Retina (tissue), 1 donor: ENCODE results near the gene RAP1GAP2.

Experiments used
- DNase-seq: peaks from one replicate; pipeline ENCODE4 v3.0.0-alpha.2; 2016

RAP1GAP2 gene

DNA sequence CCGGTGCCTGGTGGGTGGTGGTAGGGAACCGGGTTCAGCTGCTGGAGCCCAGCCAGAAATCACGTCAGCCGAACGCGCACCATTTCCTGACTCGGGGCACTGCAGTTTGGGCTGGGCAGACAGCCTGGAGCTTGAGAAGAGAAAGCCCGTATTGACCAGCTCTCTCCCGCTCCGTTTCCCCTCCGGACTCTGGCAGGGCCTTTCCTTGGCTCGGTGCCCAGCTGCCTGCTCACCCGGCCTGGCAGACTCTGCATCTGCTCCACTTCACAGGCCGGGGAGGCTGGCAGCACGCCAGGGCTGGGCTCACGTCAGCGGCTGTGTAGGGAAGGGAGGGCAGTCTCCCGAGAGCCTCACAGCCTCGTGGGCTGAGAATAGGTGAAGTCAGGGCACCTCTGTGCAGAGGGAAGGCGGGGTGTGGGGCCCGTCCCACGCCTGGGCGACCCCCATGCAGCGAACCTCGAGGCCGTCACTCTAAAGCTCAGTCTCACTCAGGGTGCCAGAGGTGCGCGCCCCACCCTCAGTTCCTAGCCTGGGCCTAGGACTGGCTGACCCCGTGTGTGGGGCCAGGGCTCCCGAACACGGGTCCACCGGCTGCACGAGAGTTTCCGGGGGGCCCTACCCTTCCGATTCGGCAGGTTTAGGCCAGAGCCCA, 208.0 kb downstream of the RAP1GAP2 start:
- peak; percentile 86 for DNase-seq

DNA sequence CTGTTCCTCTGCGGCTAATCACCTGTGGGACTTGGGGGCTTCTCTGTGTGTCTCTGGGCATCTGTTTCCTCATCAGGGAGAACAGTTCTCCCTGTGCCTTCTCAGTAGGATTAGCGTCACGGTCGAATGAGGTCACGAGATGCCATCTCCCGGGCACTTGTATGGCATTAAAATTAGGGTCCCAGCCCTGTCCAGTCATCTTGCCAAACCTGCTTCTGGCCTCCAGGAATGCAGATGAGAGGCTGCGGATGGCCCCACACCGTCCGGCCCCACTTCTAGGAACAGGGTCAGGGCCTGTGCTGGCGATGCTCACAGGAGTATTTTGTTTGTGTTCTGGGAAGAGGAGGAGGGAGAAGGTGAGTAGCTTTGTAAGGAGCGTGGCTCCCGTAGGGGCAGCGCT, 208.7 kb downstream of the RAP1GAP2 start:
- DNase-seq: peak; percentile 23

DNA sequence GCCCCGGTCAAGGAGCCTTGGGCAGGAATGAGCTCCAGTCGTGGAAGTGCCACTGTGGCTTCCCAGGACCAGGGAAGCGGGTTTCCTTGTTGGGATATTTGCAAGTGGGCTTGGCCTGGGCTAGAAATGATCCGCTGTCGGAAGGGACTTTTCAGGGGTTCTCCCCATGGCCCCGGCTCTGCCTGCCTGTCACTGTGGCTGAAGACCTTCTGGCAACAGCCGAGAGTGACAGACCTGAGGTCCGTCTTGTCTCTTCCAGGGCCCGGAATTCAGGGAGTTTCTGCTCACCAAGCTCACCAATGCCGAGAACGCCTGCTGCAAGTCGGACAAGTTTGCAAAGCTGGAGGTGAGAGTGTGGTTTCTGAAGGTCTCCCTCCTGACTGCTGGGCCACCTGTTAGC, 209.5 kb downstream of the RAP1GAP2 start:
- no peak for DNase-seq

DNA sequence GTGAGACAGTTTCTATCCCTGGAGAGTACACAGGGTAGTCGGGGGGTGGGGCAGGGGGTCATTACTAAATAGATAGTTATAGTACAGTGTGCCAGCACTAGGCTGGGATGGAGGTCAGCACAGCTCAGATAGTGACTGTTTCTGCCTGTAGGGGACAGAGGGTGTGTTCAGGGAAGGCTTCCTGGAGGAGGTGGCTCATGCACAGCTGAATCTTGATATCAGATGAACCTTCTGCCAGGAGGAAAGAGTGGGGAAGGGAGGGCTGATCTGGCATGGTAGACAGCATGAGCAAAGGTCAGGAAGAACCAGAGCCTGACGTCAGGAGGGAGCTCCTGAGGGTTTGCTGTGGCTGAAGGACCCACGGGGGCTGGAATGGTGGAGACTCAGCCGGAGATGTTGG, 210.6 kb downstream of the RAP1GAP2 start:
- no peak for DNase-seq

DNA sequence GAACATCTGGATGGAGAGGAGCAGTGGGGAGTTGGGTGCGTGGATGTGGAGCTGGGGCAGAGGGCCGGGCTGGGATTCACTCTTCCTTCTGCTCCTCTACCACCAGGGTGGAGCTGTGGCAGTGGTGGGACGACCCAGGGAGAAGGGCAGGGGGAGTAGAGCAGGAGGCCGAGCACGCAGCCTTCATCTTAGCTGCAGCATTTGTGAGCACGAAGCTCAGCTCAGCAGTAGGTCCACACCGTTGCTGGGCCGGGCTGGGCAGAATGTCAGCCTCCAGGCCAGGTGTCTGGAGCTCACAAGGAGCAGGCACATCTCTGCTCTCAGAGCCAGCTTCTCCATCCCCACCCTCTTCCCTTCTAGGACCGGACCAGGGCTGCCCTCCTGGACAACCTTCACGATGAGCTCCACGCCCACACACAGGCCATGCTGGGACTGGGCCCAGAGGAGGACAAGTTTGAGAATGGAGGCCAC, 211.4 kb downstream of the RAP1GAP2 start:
- DNase-seq: no peak

DNA sequence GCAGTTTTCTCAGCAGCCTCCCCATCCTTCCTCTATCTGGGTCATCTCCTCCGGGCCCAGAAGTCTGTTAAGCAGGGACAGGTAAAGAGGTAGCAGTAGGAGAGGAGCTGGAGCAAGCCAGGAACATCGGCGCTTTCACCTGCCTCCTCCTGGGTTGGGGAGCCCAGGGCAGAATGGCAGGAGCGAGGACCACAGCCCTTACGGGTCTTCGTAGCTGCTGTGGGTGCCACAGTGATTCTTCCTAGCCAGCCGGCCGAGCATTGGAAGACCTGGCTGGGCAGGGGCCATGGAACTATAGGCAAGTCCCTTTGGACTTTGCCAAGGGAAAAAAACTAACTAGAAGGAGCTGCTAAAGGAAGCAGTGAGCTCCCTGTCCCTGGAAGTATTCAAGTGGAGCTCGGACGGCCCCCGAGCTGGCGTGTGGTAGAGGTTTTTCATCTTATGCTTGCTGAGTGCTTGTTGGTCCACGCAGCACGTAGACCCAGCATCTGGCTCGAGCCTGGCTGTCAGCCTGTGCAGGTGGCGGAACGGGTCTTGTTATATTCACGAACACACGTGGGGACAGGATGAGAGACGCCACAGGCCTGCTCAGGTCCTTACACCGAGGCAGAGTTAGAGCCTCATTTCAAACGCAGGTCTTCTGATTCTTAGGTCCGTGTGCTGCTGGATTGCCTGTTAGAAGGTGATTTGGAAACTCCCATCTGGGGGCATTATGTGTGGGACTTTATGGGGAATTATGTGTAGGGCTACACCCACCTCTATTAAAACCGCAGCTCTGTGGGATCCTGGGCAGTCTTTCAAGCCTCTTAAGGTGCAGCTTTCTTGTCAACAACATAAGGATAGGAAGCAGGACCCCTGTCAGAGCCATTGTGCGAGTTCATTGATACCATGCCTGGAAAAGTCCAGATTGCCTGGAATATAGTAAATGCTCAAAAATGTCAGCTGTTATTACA, 212.4 kb downstream of the RAP1GAP2 start:
- DNase-seq: no peak

DNA sequence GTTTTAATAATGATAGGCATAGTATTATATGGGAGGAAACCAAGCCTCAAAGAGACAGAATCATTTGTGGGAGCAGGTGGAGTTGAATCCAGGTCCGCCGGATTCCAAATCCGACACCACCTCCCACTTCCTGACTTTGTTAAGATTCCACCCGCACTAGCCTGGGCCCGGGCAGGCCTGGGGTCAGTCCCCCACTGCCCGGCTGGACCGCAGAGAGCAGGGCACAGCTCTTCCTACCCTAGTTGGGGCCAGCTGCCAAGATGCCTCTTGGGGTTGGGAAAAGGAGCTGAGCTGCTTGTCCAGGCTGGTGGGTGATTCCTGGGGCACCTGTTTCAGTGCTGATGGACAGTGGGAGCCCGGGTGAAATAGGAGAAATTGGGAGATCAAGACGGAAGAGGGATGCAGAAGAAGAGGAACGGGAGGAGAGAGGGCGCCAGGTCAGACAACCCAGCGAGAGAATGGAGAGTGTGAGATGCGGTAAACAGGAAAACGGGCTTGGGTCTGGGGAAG, 213.2 kb downstream of the RAP1GAP2 start:
- DNase-seq: no peak

DNA sequence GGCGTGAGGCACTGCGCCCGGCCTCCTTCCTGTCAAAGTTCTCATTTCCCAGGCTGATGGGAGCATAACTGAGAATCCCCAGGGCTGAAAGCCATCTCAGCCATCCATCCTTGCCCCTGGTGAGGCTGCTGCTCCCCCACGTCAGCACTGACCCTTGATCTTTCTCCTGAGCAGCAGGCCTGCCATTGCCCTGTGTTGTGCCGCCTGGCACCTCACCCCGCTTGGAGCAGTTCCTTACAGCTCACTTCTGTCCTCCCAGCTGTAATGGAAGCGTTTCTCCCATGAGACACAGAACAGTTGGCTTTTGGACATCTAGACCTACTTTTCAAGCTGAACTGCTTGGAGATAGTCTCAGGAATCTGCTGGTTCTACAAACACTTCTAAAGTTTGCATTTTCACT, 215.7 kb downstream of the RAP1GAP2 start:
- no peak for DNase-seq

DNA sequence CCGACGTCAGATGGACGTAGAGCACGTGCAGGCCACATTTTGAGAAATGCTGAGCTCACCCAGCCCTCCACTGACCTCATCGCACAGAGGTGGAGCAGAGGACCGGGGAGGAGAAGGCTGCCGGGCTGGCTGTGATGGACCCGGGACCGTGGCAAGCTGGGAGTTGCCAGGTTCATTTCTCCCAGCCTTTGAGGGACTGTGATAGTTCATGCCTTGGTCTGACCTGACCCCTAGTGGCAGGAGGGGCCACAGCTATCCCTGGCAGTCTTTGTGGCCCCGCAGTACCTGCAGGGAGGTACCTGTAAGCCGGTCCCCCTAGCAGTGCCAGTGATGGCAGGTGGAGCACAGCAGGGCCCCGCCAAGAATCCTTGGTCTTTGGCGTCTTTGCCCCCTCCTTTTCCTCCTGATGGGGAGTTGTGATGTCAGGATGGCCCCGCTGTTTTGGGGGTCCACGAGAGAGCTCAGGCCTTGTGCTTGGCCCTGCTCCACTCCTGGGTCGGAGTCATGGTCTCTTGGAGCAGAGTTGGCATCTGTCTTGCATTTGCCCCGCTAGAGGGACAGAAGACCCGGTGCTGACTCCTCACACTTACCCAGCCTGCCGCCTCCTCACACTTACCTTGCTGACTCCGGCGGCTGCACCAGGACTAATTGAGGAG, 216.8 kb downstream of the RAP1GAP2 start:
- DNase-seq: peak; percentile 77

DNA sequence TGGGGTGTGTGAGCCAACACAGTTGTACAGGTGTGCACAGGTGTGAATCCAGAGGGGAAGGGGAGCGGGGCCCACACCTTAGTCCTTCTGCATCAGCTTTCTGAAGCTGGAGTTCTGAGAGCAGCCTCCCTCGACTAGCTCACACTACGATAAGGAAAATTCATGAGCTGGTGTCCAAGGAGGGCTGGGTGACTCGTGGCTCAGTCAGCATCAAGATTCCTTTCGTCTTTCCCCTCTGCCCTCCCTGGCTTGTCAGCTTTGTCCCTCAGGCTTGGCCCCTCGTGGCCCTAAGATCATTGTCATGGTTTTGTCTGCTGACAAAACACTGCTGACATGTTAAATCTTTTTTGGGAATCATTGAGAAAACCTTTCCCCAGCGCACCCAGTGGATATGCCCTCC, 219.7 kb downstream of the RAP1GAP2 start:
- no peak for DNase-seq

DNA sequence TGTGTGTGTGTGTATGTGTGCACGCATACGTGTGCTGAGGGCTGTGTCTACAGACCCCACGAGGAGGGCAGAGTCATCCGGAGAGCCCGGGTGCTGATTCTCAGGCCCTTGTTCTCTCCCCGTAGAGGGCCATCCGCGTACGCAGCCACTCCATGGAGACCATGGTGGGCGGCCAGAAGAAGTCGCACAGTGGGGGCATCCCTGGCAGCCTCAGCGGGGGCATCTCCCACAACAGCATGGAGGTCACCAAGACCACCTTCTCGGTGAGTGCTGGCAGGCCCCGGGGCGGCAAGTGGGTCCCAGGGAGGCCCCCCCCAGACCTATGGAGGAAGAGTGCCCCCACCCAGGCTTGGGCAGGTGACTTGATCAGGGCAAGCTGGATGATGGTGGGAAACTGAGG, 221.7 kb downstream of the RAP1GAP2 start:
- DNase-seq: no peak

DNA sequence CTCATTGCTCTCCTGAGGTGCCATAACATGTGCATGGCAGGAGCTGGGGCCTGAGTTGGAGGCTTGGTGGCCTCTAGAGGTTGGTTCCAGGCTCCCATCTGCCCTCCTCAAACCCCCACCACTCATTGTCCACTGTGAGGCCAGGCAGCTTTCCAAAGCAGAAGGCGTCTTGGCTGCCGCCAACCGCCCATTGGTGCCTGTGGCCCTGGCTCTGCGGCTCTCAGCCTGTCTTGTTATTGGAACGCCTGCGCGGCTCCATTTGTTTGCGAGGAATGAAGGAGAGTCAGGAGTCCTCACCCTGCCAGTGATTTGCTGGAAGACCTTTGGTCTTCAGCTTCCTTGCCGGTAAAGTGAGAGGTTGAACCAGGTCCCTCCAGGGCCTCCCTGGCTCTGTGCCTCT, 223.5 kb downstream of the RAP1GAP2 start:
- no peak for DNase-seq

DNA sequence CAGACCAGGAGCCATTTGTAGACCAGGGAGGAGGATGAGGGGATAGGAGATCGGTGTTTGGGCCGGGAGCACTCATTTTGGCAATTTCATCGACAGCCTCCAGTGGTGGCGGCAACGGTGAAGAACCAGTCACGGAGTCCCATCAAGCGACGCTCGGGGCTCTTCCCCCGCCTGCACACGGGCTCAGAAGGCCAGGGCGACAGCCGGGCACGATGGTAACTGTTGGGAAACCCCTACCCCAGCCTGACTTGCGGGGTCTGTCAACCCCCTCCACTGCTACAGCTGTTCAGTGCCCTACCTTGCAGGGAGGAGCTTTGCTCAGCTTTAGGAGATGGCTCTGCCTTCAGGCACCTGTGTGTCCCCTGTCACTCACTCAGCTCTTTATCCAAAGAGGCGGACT, 224.1 kb downstream of the RAP1GAP2 start:
- DNase-seq: no peak

DNA sequence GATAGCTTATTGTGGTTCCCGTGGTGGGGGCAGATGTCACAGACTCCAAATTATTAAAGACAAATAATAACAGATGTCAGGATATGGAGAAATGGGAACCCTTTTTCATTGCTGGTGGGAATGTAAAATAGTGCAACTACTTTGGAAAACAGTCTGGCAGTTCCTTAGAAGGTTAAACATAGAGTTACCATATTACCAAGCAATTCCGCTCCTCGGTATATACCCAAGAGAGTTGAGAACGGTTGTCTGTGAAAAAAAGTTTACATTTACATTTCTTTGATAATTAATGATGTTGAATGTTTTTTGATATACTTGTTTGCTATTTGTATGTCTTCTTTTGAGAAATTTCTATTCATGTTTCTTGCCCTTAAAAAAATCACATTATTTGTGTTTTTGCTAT, 226.0 kb downstream of the RAP1GAP2 start:
- no peak for DNase-seq

DNA sequence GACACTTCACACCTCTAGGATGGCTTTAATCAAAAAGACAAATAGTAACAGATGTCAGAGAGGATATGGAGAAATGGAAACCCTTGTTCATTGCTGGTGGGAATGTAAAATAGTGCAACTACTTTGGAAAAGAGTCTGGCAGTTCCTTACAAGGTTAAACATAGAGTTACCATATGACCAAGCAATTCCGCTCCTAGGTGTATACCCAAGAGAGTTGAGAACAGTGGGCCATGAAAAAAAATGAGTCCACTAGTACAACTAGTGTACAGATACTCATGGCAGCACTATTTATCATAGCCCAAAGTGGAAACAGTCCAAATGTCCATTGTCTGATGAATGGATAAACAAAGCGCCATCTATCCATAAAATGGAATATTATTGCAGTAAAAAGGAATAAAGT, 228.1 kb downstream of the RAP1GAP2 start:
- no peak for DNase-seq

DNA sequence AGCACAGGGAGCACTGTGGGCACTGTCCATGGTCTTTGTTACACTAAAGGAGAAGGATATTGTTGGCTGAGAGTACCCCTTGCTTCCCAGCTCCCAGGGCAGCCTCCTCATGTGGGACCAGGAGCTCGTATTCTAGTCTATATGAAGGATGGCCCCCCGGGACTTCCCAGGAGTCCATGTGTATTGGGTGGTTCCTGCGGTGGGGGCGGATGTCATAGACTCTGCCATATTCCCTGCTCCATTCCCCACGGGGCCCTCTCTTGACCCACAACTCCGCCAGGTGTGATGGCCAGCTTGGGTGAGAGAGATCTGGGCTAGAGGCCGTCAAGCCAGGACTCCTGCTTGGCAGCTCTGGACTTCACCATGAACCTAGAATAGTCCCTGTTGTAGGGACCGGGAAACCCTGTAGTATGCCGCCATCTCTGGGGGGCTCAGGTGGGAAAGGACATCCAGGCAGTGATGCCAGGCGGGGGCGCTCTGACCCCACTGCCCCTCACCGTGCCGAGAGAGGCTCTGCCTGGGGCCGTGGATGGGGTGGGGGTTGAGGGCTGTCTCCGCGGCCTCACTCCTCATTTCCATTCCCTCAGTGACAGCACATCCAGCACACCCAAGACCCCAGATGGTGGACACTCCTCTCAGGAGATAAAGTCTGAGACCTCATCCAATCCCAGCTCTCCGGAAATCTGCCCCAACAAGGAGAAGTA, 229.3 kb downstream of the RAP1GAP2 start:
- no peak for DNase-seq

DNA sequence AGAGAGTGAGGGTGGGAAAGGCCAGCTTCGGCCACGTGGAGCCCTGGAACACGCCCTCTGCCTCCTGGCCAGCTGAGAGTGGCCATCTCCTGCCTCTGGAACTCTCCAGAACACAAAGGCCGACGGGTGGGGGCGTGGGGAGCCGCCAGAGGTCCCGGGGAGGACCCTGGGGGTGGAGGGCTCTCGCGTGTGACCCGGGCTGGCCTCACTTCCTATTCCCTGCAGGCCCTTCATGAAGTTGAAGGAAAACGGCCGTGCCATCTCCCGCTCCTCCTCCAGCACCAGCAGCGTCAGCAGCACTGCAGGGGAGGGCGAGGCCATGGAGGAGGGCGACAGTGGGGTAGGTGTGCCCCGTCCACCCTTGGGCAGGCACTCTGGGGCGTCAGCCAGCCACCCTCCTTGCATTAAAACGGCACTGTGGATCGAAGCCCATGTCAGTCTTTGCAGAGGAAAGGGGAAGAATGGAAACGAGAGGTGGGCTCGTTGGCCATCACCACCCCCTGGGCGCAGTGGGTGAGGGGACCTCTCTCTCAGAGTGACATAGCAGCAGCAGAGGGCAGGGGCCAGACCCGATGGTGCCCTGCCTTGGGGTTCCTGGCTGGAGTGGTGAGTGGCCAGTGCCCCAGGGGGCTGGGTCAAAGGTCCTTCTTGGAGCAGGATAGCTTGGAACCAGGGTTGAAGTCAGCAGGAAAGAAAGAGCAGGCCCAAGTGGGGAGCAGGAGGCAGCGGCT, 230.1 kb downstream of the RAP1GAP2 start:
- no peak for DNase-seq

DNA sequence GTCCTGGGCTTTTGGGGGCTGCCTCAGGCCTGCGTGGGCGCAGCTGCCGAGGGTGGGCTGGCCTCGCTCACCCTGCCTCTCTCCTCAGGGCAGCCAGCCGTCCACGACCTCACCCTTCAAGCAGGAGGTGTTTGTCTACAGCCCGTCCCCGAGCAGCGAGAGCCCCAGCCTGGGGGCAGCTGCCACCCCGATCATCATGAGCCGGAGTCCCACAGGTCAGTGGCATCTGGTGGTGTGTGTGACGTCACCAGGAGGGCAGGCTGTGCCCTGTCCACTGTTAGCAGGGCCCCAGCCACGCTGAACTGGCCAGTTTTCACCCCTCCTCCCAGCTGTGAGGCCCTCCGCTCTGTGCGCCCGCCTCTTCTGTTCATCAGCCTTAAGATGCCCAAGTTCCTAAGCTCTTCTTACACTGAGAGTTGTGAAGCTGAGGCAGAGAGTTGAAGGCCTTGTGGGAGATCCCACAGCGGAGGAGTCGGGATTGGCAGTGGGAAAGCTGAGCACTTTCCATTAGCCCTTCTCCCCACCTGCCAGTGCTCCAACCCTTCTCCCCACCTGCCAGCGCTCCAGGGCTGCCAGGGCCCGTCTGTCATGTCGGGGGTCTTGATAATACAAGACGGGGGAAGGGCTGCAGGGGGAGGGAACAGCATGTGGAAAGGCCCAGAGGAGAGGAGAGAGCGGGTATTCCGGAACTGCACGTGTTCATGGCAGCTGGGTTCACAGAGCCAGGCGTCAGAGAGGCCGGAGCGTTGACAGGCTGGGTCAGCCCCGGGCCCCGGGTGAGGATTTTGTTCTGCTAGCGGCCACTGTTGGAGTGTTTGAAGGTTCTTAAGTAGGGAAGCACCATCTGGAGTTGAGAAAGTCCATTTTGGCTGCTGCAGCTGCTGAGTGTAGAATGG, 230.9 kb downstream of the RAP1GAP2 start:
- peak; percentile 54 for DNase-seq

DNA sequence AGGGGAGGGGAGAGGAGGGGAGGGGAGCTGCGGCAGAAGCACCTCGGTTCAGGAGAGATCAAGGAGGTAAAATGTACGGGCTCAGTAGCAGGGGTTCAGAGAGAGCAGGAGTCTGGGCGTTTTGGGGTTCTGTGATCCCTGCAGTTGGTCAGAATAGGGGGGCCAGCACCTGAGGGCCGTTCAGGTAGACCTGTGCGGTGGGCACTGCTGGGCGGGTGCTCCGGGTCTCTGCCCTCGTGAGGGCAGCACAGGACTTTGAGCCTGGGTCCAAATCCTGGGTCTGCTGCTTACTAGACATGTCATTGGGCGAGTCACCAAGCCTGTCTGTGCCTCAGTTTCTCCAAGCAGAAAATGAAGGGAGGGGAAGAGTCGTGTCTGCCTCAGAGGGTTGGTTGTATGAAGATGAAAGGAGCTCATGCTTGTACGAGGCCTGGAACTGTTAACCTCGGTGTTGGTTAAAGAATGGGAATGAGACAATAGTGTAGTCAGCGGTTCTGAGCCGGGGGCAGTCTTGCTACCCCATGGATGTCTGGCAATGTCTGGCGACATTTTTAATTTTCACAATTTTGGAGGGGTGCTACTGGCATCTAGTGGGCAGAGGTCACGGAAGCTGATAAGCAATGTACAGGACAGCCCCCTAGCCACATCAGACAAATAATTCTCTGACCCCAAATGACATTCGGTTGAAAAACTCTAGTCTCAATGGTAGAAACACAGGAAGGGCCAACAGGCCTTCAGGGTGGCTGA, 231.7 kb downstream of the RAP1GAP2 start:
- no peak for DNase-seq

DNA sequence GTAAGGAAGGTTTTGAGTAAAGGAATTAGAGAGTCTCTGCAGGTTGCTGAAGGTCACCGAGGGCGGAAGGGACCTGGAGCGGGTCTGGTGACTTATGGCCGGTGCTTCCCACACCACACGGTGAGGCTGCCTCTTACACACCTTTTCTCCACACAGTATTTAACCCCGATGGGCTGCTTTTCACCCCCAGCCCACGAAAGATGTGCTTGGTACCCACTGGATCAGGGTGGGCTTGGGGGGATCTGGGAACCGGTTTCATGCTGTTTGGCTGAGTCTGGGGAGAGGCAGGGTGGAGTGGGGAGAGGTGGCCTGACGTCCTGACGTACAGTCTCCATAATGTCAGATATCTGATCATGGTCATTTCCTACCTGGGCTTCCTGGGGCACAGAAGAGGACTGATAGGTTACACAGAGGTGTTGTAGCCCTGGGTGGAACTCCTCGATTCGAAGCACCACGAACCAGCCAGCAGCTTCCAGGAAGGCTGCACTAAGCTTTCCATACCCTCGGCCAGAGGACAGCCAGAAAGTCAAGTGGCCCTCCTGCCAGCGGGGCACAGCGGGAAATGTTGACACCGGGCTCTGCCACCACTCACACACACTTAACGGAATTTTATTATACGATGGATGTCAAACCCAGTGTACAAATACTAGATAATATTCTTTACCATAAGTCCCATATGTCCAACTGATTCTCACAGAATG, 233.1 kb downstream of the RAP1GAP2 start:
- no peak for DNase-seq
